SK-N-SH (cell line): ENCODE results near the gene EXOC3. TPM values are rescaled to one million over a fixed set of nuclear protein-coding genes. Genes with fewer than 3 reads are reported as not detected.

Source experiments
- CTCF ChIA-PET: fragments of 300-600, 350-600 bp; formaldehyde crosslinking; extraction: SDS; loops from one replicate; lab custom pipeline; 2021; lab: Yijun Ruan, JAX
- POLR2A ChIA-PET: fragments of 350-600 bp; sonication (Branson Sonifier 250); formaldehyde crosslinking; extraction: SDS; loops from one replicate; lab custom pipeline; 2020; ENCODE audit warnings: antibody characterized with exemption, inconsistent platforms; lab: Yijun Ruan, JAX
- DNase-seq: peaks from one replicate; pipeline ENCODE4 v3.0.0; 2012
- H2AFZ ChIP-seq: fragments of 200-600 bp; sonication (generic); 2 replicates; pipeline ENCODE4 v1.8.1; 2016; ENCODE audit warnings: antibody characterized with exemption, mild to moderate bottlenecking, low read depth
- H3F3A ChIP-seq: fragments of 200-600 bp; sonication (generic); replicated peaks from 2 replicates; pipeline ENCODE3; 2016; ENCODE audit warnings: antibody characterized with exemption, mild to moderate bottlenecking; ENCODE audit not compliant: insufficient read depth
- H3K27ac ChIP-seq, 2 experiments: fragments of 200-500 bp in 1 of 2; fragments of 200-600 bp in 1 of 2; sonication (Bioruptor generic) in 1 of 2; sonication (generic), shearing (Covaris generic) in 1 of 2; 2 replicates each; pipeline versions ENCODE4 v1.5.1 to v1.6.1; 2014 to 2016; ENCODE audit warnings: low read depth in 2 of 2, inconsistent platforms in 1 of 2, low read length in 1 of 2, mild to moderate bottlenecking in 1 of 2, mixed read lengths in 1 of 2
- H3K27me3 ChIP-seq: fragments of 200-600 bp; sonication (generic), shearing (Covaris generic); 2 replicates; pipeline ENCODE4 v1.6.1; 2016; ENCODE audit warnings: mixed run types; ENCODE audit not compliant: insufficient read depth
- H3K36me3 ChIP-seq, 2 experiments: fragments of 200-500 bp in 1 of 2; fragments of 200-600 bp in 1 of 2; sonication (Bioruptor generic) in 1 of 2; sonication (generic) in 1 of 2; replicated peaks in 1 of 2; 2 replicates each; pipeline versions ENCODE3 to v1.5.1; 2014 to 2016; ENCODE audit warnings: low read length in 1 of 2, mild to moderate bottlenecking in 1 of 2; ENCODE audit not compliant: insufficient read depth in 2 of 2, control insufficient read depth in 1 of 2
- H3K4me1 ChIP-seq, 2 experiments: fragments of 200-500 bp in 1 of 2; fragments of 200-600 bp in 1 of 2; sonication (Bioruptor generic) in 1 of 2; sonication (generic), shearing (Covaris generic) in 1 of 2; 2 replicates each; pipeline versions ENCODE4 v1.5.1 to v1.6.1; 2014 to 2016; ENCODE audit warnings: low read depth in 1 of 2, low read length in 1 of 2, mixed run types in 1 of 2; ENCODE audit not compliant: insufficient read depth in 2 of 2, control insufficient read depth in 1 of 2
- H3K4me2 ChIP-seq: fragments of 200-600 bp; sonication (generic), shearing (Covaris generic); 2 replicates; pipeline ENCODE4 v1.6.1; 2017; ENCODE audit warnings: mixed run types
- H3K4me3 ChIP-seq, 2 experiments: fragments of 200-500 bp in 1 of 2; fragments of 200-600 bp in 1 of 2; sonication (Bioruptor generic) in 1 of 2; sonication (generic), shearing (Covaris generic) in 1 of 2; 2 replicates each; pipeline versions ENCODE4 v1.5.1 to v1.8.1; 2014 to 2016; ENCODE audit warnings: low read depth in 2 of 2, inconsistent platforms in 1 of 2, low read length in 1 of 2, mild to moderate bottlenecking in 1 of 2, mixed read lengths in 1 of 2, moderate library complexity in 1 of 2
- H3K79me2 ChIP-seq: fragments of 200-600 bp; sonication (generic); 2 replicates; pipeline ENCODE4 v1.8.1; 2017; ENCODE audit warnings: mild to moderate bottlenecking; ENCODE audit not compliant: insufficient read depth
- H3K9ac ChIP-seq: fragments of 200-600 bp; sonication (generic); 2 replicates; pipeline ENCODE4 v1.6.1; 2017; ENCODE audit warnings: mixed run types
- H3K9me2 ChIP-seq: fragments of 200-600 bp; sonication (generic); 2 replicates; pipeline ENCODE4 v1.6.1; 2017; ENCODE audit warnings: mixed run types
- H3K9me3 ChIP-seq: fragments of 200-600 bp; sonication (generic); 2 replicates; pipeline ENCODE4 v1.6.1; 2017; ENCODE audit warnings: mixed run types, mild to moderate bottlenecking, moderate library complexity
- H4K20me1 ChIP-seq: fragments of 200-600 bp; sonication (generic); 2 replicates; pipeline ENCODE4 v1.6.1; 2017; ENCODE audit warnings: mild to moderate bottlenecking, mixed run types; ENCODE audit not compliant: insufficient read depth
- ELF1 ChIP-seq: IDR thresholded peaks from 2 replicates; pipeline ENCODE4 v1.4.0; 2012
- EZH2phosphoT487 ChIP-seq: fragments of 200-600 bp; sonication (generic); IDR thresholded peaks from 2 replicates; pipeline ENCODE4 v1.6.1; 2017; ENCODE audit warnings: low read depth, mixed run types, mild to moderate bottlenecking, antibody characterized with exemption, moderate library complexity, borderline replicate concordance
- FOXJ3 ChIP-seq: sonication (generic); formaldehyde crosslinking; IDR thresholded peaks from 2 replicates; pipeline ENCODE4 v1.5.1; 2020; ENCODE audit warnings: mild to moderate bottlenecking, missing genetic modification reagents
- MEF2A ChIP-seq: IDR thresholded peaks from 2 replicates; pipeline ENCODE4 v1.4.0; 2012; ENCODE audit warnings: low read depth, borderline replicate concordance
- NRF1 ChIP-seq: IDR thresholded peaks from 2 replicates; pipeline ENCODE4 v1.6.1; 2012; ENCODE audit warnings: low read depth, mild to moderate bottlenecking, low read length
- RAD21 ChIP-seq: IDR thresholded peaks from 2 replicates; pipeline ENCODE4 v1.6.1; 2012; ENCODE audit warnings: mild to moderate bottlenecking, low read length
- RFX5 ChIP-seq: IDR thresholded peaks from 2 replicates; pipeline ENCODE4 v1.6.1; 2012; ENCODE audit warnings: mild to moderate bottlenecking, improper control_type of control experiment, low read length
- SMC3 ChIP-seq: IDR thresholded peaks from 2 replicates; pipeline ENCODE4 v1.6.1; 2012; ENCODE audit warnings: low read depth, low read length, improper control_type of control experiment
- TAF1 ChIP-seq: IDR thresholded peaks from 2 replicates; pipeline ENCODE4 v1.6.1; 2012; ENCODE audit warnings: low read depth, mild to moderate bottlenecking, low read length, moderate library complexity, borderline replicate concordance
- TCF12 ChIP-seq: IDR thresholded peaks from 2 replicates; pipeline ENCODE4 v1.4.0; 2012
- TEAD4 ChIP-seq: IDR thresholded peaks from 2 replicates; pipeline ENCODE4 v1.4.0; 2012; ENCODE audit warnings: mild to moderate bottlenecking, borderline replicate concordance; ENCODE audit not compliant: insufficient read depth
- WGBS: methylation state at CpG from one replicate; pipeline ENCODE4 v1.1.6; 2017; ENCODE audit warnings: low lambda C conversion rate; 5-methylcytosine and 5-hydroxymethylcytosine counted together
- polyA plus RNA-seq, 3 experiments: library from polyadenylated mRNA; depleted of rRNA; stranded (reverse); fragments of >200 nt; gene quantifications; 2 replicates each; pipeline ENCODE4 v1.2.3, GENCODE V29; 2012
- TF ChIP-seq, protein P1 (sequence below): IDR thresholded peaks from 2 replicates; pipeline ENCODE4; 2012
- TF ChIP-seq, protein P2 (sequence below): fragments of 200-600 bp; sonication (generic); IDR thresholded peaks from 2 replicates; pipeline ENCODE4 v1.6.1; 2017; ENCODE audit warnings: antibody characterized with exemption, mild to moderate bottlenecking, moderate library complexity
- TF ChIP-seq, protein P3 (sequence below): fragments of 150-350 bp; IDR thresholded peaks from 2 replicates; pipeline ENCODE4 v1.6.1; 2017; ENCODE audit warnings: antibody characterized with exemption, low read length, low read depth, borderline replicate concordance
- TF ChIP-seq, protein P4 (sequence below): IDR thresholded peaks from 2 replicates; pipeline ENCODE4 v1.4.0; 2012; ENCODE audit warnings: low read depth
- TF ChIP-seq, protein P5 (sequence below): IDR thresholded peaks from 2 replicates; pipeline ENCODE4 v1.4.0; 2012; ENCODE audit warnings: low read depth, borderline replicate concordance
- TF ChIP-seq, protein P6 (sequence below): IDR thresholded peaks from 2 replicates; pipeline ENCODE4 v1.6.1; 2012; ENCODE audit warnings: mild to moderate bottlenecking, low read depth, low read length, moderate library complexity

Gene EXOC3
- polyA plus RNA-seq, 1 of the 3 experiments (the other 2 are of a cell fraction), result 25.7 TPM

- Histone ChIP-seq H3K79me2 (peaks cover 45% of the 10 kb centered on the region), H3K4me3 (no peak overlapping the region; a peak in 1 of 4 replicates), H3K4me1 (no peaks in the 10 kb centered on the region), H3K36me3 (peaks cover 57 to 94% of the 10 kb centered on the region in 2 experiments), H2AFZ (no peak overlapping the region), H3F3A (no peaks in the 10 kb centered on the region), H3K27me3 (no peaks in the 10 kb centered on the region), H3K9ac (no peak overlapping the region), H4K20me1 (no peaks in the 10 kb centered on the region; the same call in 1 of the 2 replicates), H3K9me2 (no peaks in the 10 kb centered on the region), H3K4me2 (no peak overlapping the region), H3K27ac (no peak overlapping the region), H3K9me3 (peaks cover 11% of the 10 kb centered on the region)
- ChIA-PET CTCF (interaction anchor here (1.2 kb wide), 1 partner anchor 9 kb away, joined by 3 read pairs; the partner anchor contains the start of gene EXOC3), POLR2A (no interaction called here)
- DNase-seq, result no peak
- 95% methylated on average over 5 of the region's 5 CpGs for WGBS
- no peak for TF ChIP-seq EZH2phosphoT487
- TF ChIP-seq, protein P1, sequence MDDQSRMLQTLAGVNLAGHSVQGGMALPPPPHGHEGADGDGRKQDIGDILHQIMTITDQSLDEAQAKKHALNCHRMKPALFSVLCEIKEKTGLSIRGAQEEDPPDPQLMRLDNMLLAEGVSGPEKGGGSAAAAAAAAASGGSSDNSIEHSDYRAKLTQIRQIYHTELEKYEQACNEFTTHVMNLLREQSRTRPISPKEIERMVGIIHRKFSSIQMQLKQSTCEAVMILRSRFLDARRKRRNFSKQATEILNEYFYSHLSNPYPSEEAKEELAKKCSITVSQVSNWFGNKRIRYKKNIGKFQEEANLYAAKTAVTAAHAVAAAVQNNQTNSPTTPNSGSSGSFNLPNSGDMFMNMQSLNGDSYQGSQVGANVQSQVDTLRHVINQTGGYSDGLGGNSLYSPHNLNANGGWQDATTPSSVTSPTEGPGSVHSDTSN, result no peak
- TF ChIP-seq, protein P2, sequence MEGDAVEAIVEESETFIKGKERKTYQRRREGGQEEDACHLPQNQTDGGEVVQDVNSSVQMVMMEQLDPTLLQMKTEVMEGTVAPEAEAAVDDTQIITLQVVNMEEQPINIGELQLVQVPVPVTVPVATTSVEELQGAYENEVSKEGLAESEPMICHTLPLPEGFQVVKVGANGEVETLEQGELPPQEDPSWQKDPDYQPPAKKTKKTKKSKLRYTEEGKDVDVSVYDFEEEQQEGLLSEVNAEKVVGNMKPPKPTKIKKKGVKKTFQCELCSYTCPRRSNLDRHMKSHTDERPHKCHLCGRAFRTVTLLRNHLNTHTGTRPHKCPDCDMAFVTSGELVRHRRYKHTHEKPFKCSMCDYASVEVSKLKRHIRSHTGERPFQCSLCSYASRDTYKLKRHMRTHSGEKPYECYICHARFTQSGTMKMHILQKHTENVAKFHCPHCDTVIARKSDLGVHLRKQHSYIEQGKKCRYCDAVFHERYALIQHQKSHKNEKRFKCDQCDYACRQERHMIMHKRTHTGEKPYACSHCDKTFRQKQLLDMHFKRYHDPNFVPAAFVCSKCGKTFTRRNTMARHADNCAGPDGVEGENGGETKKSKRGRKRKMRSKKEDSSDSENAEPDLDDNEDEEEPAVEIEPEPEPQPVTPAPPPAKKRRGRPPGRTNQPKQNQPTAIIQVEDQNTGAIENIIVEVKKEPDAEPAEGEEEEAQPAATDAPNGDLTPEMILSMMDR, result no peak
- no peak for TF ChIP-seq RFX5
- TF ChIP-seq MEF2A, result no peak
- no peak for TF ChIP-seq RAD21
- TF ChIP-seq, protein P3, sequence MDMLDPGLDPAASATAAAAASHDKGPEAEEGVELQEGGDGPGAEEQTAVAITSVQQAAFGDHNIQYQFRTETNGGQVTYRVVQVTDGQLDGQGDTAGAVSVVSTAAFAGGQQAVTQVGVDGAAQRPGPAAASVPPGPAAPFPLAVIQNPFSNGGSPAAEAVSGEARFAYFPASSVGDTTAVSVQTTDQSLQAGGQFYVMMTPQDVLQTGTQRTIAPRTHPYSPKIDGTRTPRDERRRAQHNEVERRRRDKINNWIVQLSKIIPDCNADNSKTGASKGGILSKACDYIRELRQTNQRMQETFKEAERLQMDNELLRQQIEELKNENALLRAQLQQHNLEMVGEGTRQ, result no peak
- no peak for TF ChIP-seq TCF12
- TF ChIP-seq, protein P4, sequence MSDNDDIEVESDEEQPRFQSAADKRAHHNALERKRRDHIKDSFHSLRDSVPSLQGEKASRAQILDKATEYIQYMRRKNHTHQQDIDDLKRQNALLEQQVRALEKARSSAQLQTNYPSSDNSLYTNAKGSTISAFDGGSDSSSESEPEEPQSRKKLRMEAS, result no peak
- TF ChIP-seq TEAD4, result no peak
- no peak for TF ChIP-seq TAF1
- TF ChIP-seq SMC3, result no peak
- TF ChIP-seq ELF1, result no peak
- no peak for TF ChIP-seq FOXJ3 (CRISPR knock-in tag)
- TF ChIP-seq NRF1, result no peak
- TF ChIP-seq, protein P5, sequence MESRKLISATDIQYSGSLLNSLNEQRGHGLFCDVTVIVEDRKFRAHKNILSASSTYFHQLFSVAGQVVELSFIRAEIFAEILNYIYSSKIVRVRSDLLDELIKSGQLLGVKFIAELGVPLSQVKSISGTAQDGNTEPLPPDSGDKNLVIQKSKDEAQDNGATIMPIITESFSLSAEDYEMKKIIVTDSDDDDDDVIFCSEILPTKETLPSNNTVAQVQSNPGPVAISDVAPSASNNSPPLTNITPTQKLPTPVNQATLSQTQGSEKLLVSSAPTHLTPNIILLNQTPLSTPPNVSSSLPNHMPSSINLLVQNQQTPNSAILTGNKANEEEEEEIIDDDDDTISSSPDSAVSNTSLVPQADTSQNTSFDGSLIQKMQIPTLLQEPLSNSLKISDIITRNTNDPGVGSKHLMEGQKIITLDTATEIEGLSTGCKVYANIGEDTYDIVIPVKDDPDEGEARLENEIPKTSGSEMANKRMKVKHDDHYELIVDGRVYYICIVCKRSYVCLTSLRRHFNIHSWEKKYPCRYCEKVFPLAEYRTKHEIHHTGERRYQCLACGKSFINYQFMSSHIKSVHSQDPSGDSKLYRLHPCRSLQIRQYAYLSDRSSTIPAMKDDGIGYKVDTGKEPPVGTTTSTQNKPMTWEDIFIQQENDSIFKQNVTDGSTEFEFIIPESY, result no peak
- TF ChIP-seq, protein P6, sequence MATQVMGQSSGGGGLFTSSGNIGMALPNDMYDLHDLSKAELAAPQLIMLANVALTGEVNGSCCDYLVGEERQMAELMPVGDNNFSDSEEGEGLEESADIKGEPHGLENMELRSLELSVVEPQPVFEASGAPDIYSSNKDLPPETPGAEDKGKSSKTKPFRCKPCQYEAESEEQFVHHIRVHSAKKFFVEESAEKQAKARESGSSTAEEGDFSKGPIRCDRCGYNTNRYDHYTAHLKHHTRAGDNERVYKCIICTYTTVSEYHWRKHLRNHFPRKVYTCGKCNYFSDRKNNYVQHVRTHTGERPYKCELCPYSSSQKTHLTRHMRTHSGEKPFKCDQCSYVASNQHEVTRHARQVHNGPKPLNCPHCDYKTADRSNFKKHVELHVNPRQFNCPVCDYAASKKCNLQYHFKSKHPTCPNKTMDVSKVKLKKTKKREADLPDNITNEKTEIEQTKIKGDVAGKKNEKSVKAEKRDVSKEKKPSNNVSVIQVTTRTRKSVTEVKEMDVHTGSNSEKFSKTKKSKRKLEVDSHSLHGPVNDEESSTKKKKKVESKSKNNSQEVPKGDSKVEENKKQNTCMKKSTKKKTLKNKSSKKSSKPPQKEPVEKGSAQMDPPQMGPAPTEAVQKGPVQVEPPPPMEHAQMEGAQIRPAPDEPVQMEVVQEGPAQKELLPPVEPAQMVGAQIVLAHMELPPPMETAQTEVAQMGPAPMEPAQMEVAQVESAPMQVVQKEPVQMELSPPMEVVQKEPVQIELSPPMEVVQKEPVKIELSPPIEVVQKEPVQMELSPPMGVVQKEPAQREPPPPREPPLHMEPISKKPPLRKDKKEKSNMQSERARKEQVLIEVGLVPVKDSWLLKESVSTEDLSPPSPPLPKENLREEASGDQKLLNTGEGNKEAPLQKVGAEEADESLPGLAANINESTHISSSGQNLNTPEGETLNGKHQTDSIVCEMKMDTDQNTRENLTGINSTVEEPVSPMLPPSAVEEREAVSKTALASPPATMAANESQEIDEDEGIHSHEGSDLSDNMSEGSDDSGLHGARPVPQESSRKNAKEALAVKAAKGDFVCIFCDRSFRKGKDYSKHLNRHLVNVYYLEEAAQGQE, result no peak
Measured at GRCh38 chr5:451587-452458, 8.8 kb downstream of the EXOC3 start.
